ENCODE measurements around the gene EIF1AX. TPM values are rescaled to one million over a fixed set of nuclear protein-coding genes. Genes with fewer than 3 reads are reported as not detected.

Gene EIF1AX
- total RNA-seq, 1 experiment from 2014 or later: 158 TPM

- Histone ChIP-seq H2BK120ac (ENCODE audit: low read depth, low read length, poor library complexity, severe bottlenecking) (no peak overlapping the region), H2BK15ac (ENCODE audit: low read depth, low read length) (no peak overlapping the region), H3K9ac (ENCODE audit: extremely low read depth, insufficient read length, low read length) (no peak overlapping the region), H3K79me2 (ENCODE audit: insufficient read depth, low read length) (no peaks in the 10 kb centered on the region), H3K56ac (ENCODE audit: insufficient read length, low read depth, low read length) (no peak overlapping the region), H3K23ac (ENCODE audit: insufficient read length, low read depth, low read length) (no peak overlapping the region), H3K9me3 (ENCODE audit: control insufficient read depth, low read depth, low read length) (peaks cover 5% of the 10 kb centered on the region), H4K91ac (ENCODE audit: insufficient read length, low read depth, low read length) (no peak overlapping the region), H2AFZ (ENCODE audit: low read length) (no peak overlapping the region), H3K27me3 (ENCODE audit: insufficient read depth, low read length) (no peaks in the 10 kb centered on the region), H2BK20ac (ENCODE audit: low read depth, low read length, poor library complexity, severe bottlenecking) (no peak overlapping the region), H3K18ac (ENCODE audit: insufficient read length, low read depth, low read length) (no peak overlapping the region), H2BK12ac (ENCODE audit: insufficient read length, low read depth, low read length) (no peak overlapping the region), H3K79me1 (ENCODE audit: insufficient read depth, low read depth, low read length, poor library complexity, severe bottlenecking) (no peaks in the 10 kb centered on the region), H3T11ph (ENCODE audit: low read length) (no peak overlapping the region), H3K4me2 (ENCODE audit: insufficient read depth, insufficient read length, low read length) (no peak overlapping the region), H3K14ac (ENCODE audit: insufficient read depth, low read length) (no peak overlapping the region), H3K4ac (ENCODE audit: low read depth, low read length) (no peak overlapping the region), H4K8ac (replicated peaks; ENCODE audit: insufficient read length, low read depth, low read length) (no peak overlapping the region), H3K23me2 (ENCODE audit: insufficient read length, low read depth, low read length, poor library complexity, severe bottlenecking) (no peaks in the 10 kb centered on the region), H4K20me1 (ENCODE audit: control insufficient read depth, insufficient read depth, insufficient read length) (no peaks in the 10 kb centered on the region), H3K27ac (ENCODE audit: insufficient read length, low read depth, low read length) (no peak overlapping the region), H3K4me1 (ENCODE audit: insufficient read depth, low read length) (no peaks in the 10 kb centered on the region), H4K5ac (ENCODE audit: insufficient read length, low read depth, low read length) (no peak overlapping the region), H2AK5ac (ENCODE audit: insufficient read length, low read length) (no peak overlapping the region), H2BK5ac (ENCODE audit: insufficient read length, low read length) (no peak overlapping the region)
- H3K4me1 Mint-ChIP-seq: no peaks in the 10 kb centered on the region
- no peak for DNase-seq
- TF ChIP-seq CTCF (conservative IDR thresholded peaks at IDR 0.05): no peak
- no peak overlapping the region for H3K4me3 Mint-ChIP-seq
- H3K36me3 Mint-ChIP-seq (ENCODE audit: insufficient read depth in 1 of 3, low read depth in 3 of 3): peaks cover 7 to 25% (median 22%) of the 10 kb centered on the region in 3 experiments
- H3K9me3 Mint-ChIP-seq: peaks cover 40 to 45% of the 10 kb centered on the region in 2 experiments
- no peaks in the 10 kb centered on the region for H3K27me3 Mint-ChIP-seq (ENCODE audit: low read depth)
- no peak overlapping the region for H3K27ac Mint-ChIP-seq
Observed at GRCh38 chrX:20189171-20189570, 47.5 kb upstream of the EIF1AX start.
